Measurements from ENCODE around the gene ADARB2. TPM values are rescaled to one million over a fixed set of nuclear protein-coding genes. Genes with fewer than 3 reads are reported as not detected.

ADARB2 gene
- total RNA-seq, 1 donor from 2014 or later: 0.05 TPM

GRCh38 chr10:1180071-1180730 is 557.1 kb downstream of the ADARB2 start:
- DNase-seq (ENCODE audit: low spot score): no peak
- intact Hi-C loops (cut with micrococcal nuclease): no loop called here
- H3K9me3 Mint-ChIP-seq: no peaks in the 10 kb centered on the region
- no peaks in the 10 kb centered on the region for H3K4me1 Mint-ChIP-seq (ENCODE audit: low read depth)
- H3K4me3 Mint-ChIP-seq (ENCODE audit: low read depth): no peak overlapping the region
- H3K27ac Mint-ChIP-seq: no peak overlapping the region
- H3K27me3 Mint-ChIP-seq (ENCODE audit: low read depth): no peaks in the 10 kb centered on the region
- no peaks in the 10 kb centered on the region for H3K36me3 Mint-ChIP-seq (ENCODE audit: low read depth)

- no peak overlapping the region for H3K4me3 Mint-ChIP-seq (ENCODE audit: low read depth)
- no peak for DNase-seq (ENCODE audit: low spot score)
- H3K9me3 Mint-ChIP-seq: no peaks in the 10 kb centered on the region
- no peaks in the 10 kb centered on the region for H3K4me1 Mint-ChIP-seq (ENCODE audit: low read depth)
- H3K36me3 Mint-ChIP-seq (ENCODE audit: low read depth): no peaks in the 10 kb centered on the region
- intact Hi-C loops (cut with micrococcal nuclease): no loop called here
- no peaks in the 10 kb centered on the region for H3K27me3 Mint-ChIP-seq (ENCODE audit: low read depth)
- no peak overlapping the region for H3K27ac Mint-ChIP-seq
These were observed 557.8 kb downstream of the ADARB2 start for GRCh38 chr10:1179346-1180070.

GRCh38 chr10:1178506-1178905 is 558.8 kb downstream of the ADARB2 start:
- DNase-seq (ENCODE audit: low spot score): no peak
- no peaks in the 10 kb centered on the region for H3K36me3 Mint-ChIP-seq (ENCODE audit: low read depth)
- no peak overlapping the region for H3K27ac Mint-ChIP-seq
- no peaks in the 10 kb centered on the region for H3K9me3 Mint-ChIP-seq
- intact Hi-C loops (cut with micrococcal nuclease): no loop called here
- H3K4me1 Mint-ChIP-seq (ENCODE audit: low read depth): no peaks in the 10 kb centered on the region
- no peak overlapping the region for H3K4me3 Mint-ChIP-seq (ENCODE audit: low read depth)
- H3K27me3 Mint-ChIP-seq (ENCODE audit: low read depth): no peaks in the 10 kb centered on the region

DNA sequence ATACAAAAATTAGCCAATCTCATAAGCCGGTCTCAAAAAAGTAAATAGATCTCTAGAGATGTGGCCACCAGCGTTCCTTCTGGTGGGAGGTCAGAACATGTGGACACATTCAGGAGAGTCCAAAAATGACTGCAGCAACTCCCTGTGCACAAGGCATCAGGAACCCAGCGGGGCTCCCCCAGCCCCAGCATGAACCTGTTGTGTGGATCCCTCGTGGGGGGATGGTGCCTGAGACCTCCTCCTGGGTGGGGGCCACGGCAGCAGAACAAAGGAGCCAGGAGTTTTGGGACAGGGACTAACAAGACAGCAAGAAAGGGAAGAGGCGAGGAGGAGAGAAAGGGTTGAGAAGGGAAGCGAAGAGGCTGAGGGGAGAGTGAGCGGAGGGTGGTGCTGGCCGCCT is 559.4 kb downstream of the ADARB2 start:
- DNase-seq (ENCODE audit: low spot score): no peak
- intact Hi-C loops (cut with micrococcal nuclease): no loop called here
- Mint-ChIP-seq H3K9me3 (no peaks in the 10 kb centered on the region), H3K27ac (no peak overlapping the region), H3K27me3 (ENCODE audit: low read depth) (no peaks in the 10 kb centered on the region), H3K4me3 (ENCODE audit: low read depth) (no peak overlapping the region), H3K36me3 (ENCODE audit: low read depth) (no peaks in the 10 kb centered on the region), H3K4me1 (ENCODE audit: low read depth) (no peaks in the 10 kb centered on the region)

DNA sequence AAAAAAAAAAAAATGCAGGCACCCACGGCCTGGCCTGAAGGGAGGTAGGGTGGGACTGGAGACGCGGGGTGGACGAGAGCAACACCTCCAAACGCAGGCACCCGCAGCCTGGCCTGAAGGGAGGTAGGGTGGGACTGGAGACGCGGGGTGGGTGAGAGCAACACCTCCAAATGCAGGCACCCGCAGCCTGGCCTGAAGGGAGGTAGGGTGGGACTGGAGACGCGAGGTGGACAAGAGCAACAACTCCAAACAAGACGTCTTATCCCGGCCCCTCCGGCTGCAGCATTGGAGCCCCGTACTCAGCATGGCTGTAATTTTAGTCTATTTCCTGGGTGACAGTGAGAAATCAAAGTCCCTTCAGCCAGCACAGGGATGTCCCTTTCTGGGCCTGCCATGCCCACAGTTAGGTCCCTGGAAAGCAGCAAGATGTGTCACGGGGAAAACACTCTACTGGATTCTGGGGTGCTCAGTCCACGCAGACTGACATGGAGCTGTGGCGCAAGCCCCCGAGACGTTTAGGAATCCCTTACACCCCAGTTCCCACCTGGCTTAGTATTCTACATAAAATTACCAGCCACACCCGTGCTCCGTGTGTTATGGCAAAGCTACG is 561.3 kb downstream of the ADARB2 start:
- Mint-ChIP-seq H3K9me3 (no peaks in the 10 kb centered on the region), H3K27me3 (ENCODE audit: low read depth) (no peaks in the 10 kb centered on the region), H3K27ac (no peak overlapping the region), H3K4me3 (ENCODE audit: low read depth) (no peak overlapping the region), H3K36me3 (ENCODE audit: low read depth) (no peaks in the 10 kb centered on the region), H3K4me1 (ENCODE audit: low read depth) (no peaks in the 10 kb centered on the region)
- no peak for DNase-seq (ENCODE audit: low spot score)
- intact Hi-C loops (cut with micrococcal nuclease): no loop called here

GRCh38 chr10:1174022-1174421 is 563.3 kb downstream of the ADARB2 start:
- no peaks in the 10 kb centered on the region for H3K4me1 Mint-ChIP-seq (ENCODE audit: low read depth)
- H3K9me3 Mint-ChIP-seq: no peaks in the 10 kb centered on the region
- H3K4me3 Mint-ChIP-seq (ENCODE audit: low read depth): no peak overlapping the region
- intact Hi-C loops (cut with micrococcal nuclease): no loop called here
- H3K36me3 Mint-ChIP-seq (ENCODE audit: low read depth): no peaks in the 10 kb centered on the region
- no peak overlapping the region for H3K27ac Mint-ChIP-seq
- DNase-seq (ENCODE audit: low spot score): no peak
- H3K27me3 Mint-ChIP-seq (ENCODE audit: low read depth): no peaks in the 10 kb centered on the region

DNA sequence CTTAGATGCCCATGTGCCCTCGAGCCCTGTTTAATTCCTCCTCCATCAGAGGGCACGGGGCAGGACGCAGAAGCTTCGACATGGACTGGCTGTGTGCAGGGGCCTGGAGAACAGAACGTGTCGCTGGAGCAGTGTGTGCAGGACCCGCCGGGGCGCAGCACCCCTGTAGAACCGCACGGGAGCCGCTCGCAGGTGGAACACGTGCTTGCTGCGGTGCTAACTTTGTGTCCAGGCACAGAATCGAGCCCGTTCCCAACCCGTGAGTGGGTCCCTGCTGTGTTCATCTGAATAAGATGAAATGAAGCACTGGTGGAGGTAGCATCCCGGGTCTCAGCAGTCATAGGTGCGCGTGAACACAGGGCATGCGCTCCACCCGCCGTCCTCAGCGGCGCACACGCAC is 564.2 kb downstream of the ADARB2 start:
- Mint-ChIP-seq H3K27me3 (ENCODE audit: low read depth) (no peaks in the 10 kb centered on the region), H3K27ac (no peak overlapping the region), H3K4me3 (ENCODE audit: low read depth) (no peak overlapping the region), H3K9me3 (no peaks in the 10 kb centered on the region), H3K4me1 (ENCODE audit: low read depth) (no peaks in the 10 kb centered on the region), H3K36me3 (ENCODE audit: low read depth) (no peaks in the 10 kb centered on the region)
- intact Hi-C loops (cut with micrococcal nuclease): no loop called here
- DNase-seq (ENCODE audit: low spot score): no peak

DNA sequence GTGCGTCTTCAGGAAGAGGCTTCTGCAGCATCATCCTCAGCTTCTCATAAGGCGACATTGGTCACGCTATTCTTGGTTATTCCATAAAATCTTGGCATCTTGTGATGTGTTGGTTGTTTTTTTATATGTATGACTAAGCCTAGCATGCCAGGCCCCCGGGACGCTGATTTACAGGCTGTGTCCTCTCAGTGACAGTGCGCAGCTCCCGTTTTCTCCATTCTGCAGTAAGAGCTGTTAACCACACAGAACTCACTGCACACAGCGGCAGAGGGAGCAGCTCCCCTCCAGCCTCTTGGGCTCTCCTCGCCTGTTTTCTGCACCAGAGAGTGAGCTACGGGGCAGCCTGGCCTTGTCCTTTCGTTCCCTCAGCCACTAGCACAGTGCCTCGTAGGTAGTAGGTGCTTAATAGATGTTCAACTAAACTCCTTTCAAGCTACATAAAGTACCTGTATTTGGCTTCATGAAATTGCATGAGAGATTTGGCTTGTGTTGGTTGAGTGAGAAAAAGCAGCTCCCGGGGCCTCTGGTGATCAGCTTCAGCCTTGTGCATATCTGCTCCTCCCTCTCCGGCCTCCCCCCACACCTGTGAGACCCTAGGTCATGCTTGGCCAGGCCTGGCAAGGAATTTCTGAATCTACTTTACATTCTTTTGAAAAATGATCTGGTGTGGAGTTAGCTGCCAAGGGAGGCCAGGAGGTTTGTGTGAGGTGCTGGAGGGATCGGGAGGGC is 564.9 kb downstream of the ADARB2 start:
- H3K27ac Mint-ChIP-seq: no peak overlapping the region
- no peaks in the 10 kb centered on the region for H3K9me3 Mint-ChIP-seq
- H3K4me3 Mint-ChIP-seq (ENCODE audit: low read depth): no peak overlapping the region
- intact Hi-C loops (cut with micrococcal nuclease): no loop called here
- no peaks in the 10 kb centered on the region for H3K27me3 Mint-ChIP-seq (ENCODE audit: low read depth)
- no peaks in the 10 kb centered on the region for H3K36me3 Mint-ChIP-seq (ENCODE audit: low read depth)
- DNase-seq (ENCODE audit: low spot score): no peak
- no peaks in the 10 kb centered on the region for H3K4me1 Mint-ChIP-seq (ENCODE audit: low read depth)

GRCh38 chr10:1171586-1171985 is 565.7 kb downstream of the ADARB2 start:
- no peaks in the 10 kb centered on the region for H3K9me3 Mint-ChIP-seq
- no peaks in the 10 kb centered on the region for H3K36me3 Mint-ChIP-seq (ENCODE audit: low read depth)
- intact Hi-C loops (cut with micrococcal nuclease): no loop called here
- H3K27me3 Mint-ChIP-seq (ENCODE audit: low read depth): no peaks in the 10 kb centered on the region
- H3K27ac Mint-ChIP-seq: no peak overlapping the region
- DNase-seq (ENCODE audit: low spot score): no peak
- no peaks in the 10 kb centered on the region for H3K4me1 Mint-ChIP-seq (ENCODE audit: low read depth)
- no peak overlapping the region for H3K4me3 Mint-ChIP-seq (ENCODE audit: low read depth)

DNA sequence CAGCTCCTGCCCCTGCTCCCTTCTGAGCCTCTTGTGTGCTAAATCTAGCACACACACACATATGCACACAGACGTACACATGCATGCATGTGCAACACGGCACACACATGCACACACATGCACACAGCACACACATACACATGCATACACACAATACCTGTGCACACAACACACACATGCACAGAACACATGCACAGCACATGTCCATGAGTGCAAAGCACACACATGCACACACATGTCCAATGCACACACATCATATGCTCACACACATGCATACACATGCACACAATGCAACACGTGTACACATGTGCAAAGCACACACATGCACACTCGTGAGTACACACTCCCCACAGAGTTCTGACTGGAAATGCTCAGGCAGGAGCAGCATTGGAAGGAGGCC is 566.1 kb downstream of the ADARB2 start:
- H3K4me1 Mint-ChIP-seq (ENCODE audit: low read depth): no peaks in the 10 kb centered on the region
- H3K27ac Mint-ChIP-seq: no peak overlapping the region
- H3K36me3 Mint-ChIP-seq (ENCODE audit: low read depth): no peaks in the 10 kb centered on the region
- intact Hi-C loops (cut with micrococcal nuclease): no loop called here
- H3K27me3 Mint-ChIP-seq (ENCODE audit: low read depth): no peaks in the 10 kb centered on the region
- no peaks in the 10 kb centered on the region for H3K9me3 Mint-ChIP-seq
- no peak overlapping the region for H3K4me3 Mint-ChIP-seq (ENCODE audit: low read depth)
- no peak for DNase-seq (ENCODE audit: low spot score)

- no peaks in the 10 kb centered on the region for H3K27me3 Mint-ChIP-seq (ENCODE audit: low read depth)
These were observed 566.5 kb downstream of the ADARB2 start for GRCh38 chr10:1170867-1171180.

DNA sequence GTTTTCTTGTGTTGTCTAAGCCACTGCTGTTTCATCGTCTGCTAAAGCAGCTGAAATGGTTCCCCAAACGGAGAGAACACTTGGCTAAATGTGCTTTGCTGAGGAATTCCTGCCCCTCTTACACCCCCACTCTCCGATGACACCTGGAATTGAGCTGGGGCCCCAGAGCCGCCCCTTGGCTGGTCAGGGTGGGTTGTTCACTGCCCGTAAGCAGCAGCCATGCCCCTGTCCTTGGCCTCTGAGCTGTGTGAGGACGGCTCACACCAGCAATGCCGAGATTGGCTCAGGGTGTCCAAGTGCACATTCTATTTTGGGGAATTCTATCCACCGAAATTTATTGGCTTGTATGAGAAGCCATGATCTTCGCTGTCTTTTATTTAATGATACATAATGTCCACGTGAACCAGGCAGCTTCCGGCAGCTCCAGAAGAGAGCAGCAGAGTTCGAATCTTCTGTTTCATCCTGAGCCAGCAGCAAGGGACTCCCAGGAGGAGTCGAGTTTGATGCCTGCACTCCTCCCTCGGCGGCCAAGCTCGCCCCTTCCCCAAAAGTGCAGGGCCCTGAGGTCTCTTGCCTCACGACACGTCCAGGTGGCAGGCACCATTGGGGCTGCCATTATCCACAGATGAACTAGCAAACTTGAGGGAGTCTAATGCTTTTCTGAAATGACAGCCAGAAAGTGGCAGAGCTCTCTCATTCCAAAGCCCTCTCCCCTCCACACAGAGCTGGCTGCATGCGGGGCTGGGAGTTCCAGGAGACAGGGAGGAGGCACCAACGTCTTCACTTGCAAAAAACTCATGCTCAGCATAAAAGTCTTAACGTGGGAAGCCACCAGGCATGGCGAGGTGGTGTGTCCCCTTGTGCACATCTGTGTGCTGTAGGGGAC is 567.1 kb downstream of the ADARB2 start:
- H3K4me1 Mint-ChIP-seq (ENCODE audit: low read depth): no peaks in the 10 kb centered on the region
- no peaks in the 10 kb centered on the region for H3K9me3 Mint-ChIP-seq
- H3K27ac Mint-ChIP-seq: no peak overlapping the region
- H3K36me3 Mint-ChIP-seq (ENCODE audit: low read depth): no peaks in the 10 kb centered on the region
- no peaks in the 10 kb centered on the region for H3K27me3 Mint-ChIP-seq (ENCODE audit: low read depth)
- DNase-seq (ENCODE audit: low spot score): no peak
- H3K4me3 Mint-ChIP-seq (ENCODE audit: low read depth): no peak overlapping the region
- intact Hi-C loops (cut with micrococcal nuclease): no loop called here

More at GRCh38 chr10:1170867-1171180, 566.5 kb downstream of the ADARB2 start:
- Mint-ChIP-seq H3K4me1 (ENCODE audit: low read depth) (no peaks in the 10 kb centered on the region), H3K9me3 (no peaks in the 10 kb centered on the region), H3K27ac (no peak overlapping the region), H3K4me3 (ENCODE audit: low read depth) (no peak overlapping the region), H3K36me3 (ENCODE audit: low read depth) (no peaks in the 10 kb centered on the region)
- no peak for DNase-seq (ENCODE audit: low spot score)
- intact Hi-C loops (cut with micrococcal nuclease): no loop called here

All from activated T-helper 2 cell treated with anti-CD3 and anti-CD28 coated beads, Interferon-gamma antibody, Interleukin-2, Interleukin-4, amounts not matched to agents 10 μg/mL and 5 μg/mL and 100 μg/mL, durations not matched to agents 14 hours and 24 hours and 36 hours (primary cell).